IMR-90 (cell line): ENCODE data around the gene MPC1. TPM values are rescaled to one million over a fixed set of nuclear protein-coding genes. Genes with fewer than 3 reads are reported as not detected.
"Not testable (repeated sequence)": the region's sequence is repeated elsewhere in the genome, so short reads cannot be mapped to it uniquely, and the experiment has no call there.

Experiments
- ATAC-seq: fragments of 200-7000 bp; cut with Tn5 transposase; 2 replicates; pipeline ENCODE4 v1.9.1; 2020; ENCODE audit warnings: low read depth, mild to moderate bottlenecking, moderate library complexity
- BruUV-seq: library from RNA; stranded (reverse); fragments of 400-500 nt; replicated peaks from 2 replicates; lab custom pipeline; 2021; lab: Mats Ljungman, UMichigan
- CTCF ChIA-PET: fragments of 300-600 bp; formaldehyde crosslinking; extraction: SDS; loops from one replicate; lab custom pipeline; 2021; ENCODE audit warnings: antibody characterized with exemption; lab: Yijun Ruan, JAX
- POLR2A ChIA-PET: fragments of 300-600 bp; sonication (Branson Sonifier 250); formaldehyde crosslinking; loops from one replicate; lab custom pipeline; 2022; ENCODE audit warnings: antibody characterized with exemption; ENCODE audit not compliant: unreplicated experiment; lab: Charles Lee
- DNase-seq: peaks from one replicate; pipeline ENCODE4 v3.0.0; 2013
- H2AFZ ChIP-seq: replicated peaks from 2 replicates; pipeline ENCODE3; 2013; ENCODE audit warnings: low read length, mild to moderate bottlenecking; ENCODE audit not compliant: poor library complexity
- H2AK5ac ChIP-seq: 2 replicates; pipeline ENCODE4 v1.6.1; 2013; ENCODE audit warnings: low read depth, low read length, inconsistent platforms
- H2AK9ac ChIP-seq: replicated peaks from 2 replicates; pipeline ENCODE3; 2013; ENCODE audit warnings: mild to moderate bottlenecking, low read depth, low read length, moderate library complexity; ENCODE audit not compliant: poor library complexity
- H2BK120ac ChIP-seq: 2 replicates; pipeline ENCODE4 v1.6.1; 2013; ENCODE audit warnings: low read depth, low read length, inconsistent platforms
- H2BK15ac ChIP-seq: 3 replicates; pipeline ENCODE4 v1.6.1; 2013; ENCODE audit warnings: low read depth, low read length, inconsistent platforms
- H2BK20ac ChIP-seq: 2 replicates; pipeline ENCODE4 v1.6.1; 2013; ENCODE audit warnings: low read depth, mild to moderate bottlenecking, inconsistent platforms, low read length, moderate library complexity
- H2BK5ac ChIP-seq: 2 replicates; pipeline ENCODE4 v1.6.1; 2013; ENCODE audit warnings: mild to moderate bottlenecking, low read depth, low read length, inconsistent platforms; ENCODE audit not compliant: poor library complexity, severe bottlenecking
- H3K14ac ChIP-seq: replicated peaks from 2 replicates; pipeline ENCODE4 v1.6.1; 2013; ENCODE audit warnings: low read depth, low read length, inconsistent platforms
- H3K18ac ChIP-seq: 2 replicates; pipeline ENCODE4 v1.6.1; 2013; ENCODE audit warnings: low read depth, low read length, control low read depth
- H3K23ac ChIP-seq: 2 replicates; pipeline ENCODE4 v1.6.1; 2013; ENCODE audit warnings: low read depth, low read length, inconsistent platforms
- H3K27ac ChIP-seq: 2 replicates; pipeline ENCODE4 v1.5.1; 2013; ENCODE audit warnings: mild to moderate bottlenecking, control low read depth, low read length; ENCODE audit not compliant: insufficient read depth
- H3K27me3 ChIP-seq: 2 replicates; pipeline ENCODE4 v1.6.1; 2013; ENCODE audit warnings: low read length; ENCODE audit not compliant: control insufficient read depth, insufficient read depth
- H3K36me3 ChIP-seq: 2 replicates; pipeline ENCODE4 v1.6.1; 2013; ENCODE audit warnings: low read length, mixed read lengths; ENCODE audit not compliant: control insufficient read depth, insufficient read depth
- H3K4ac ChIP-seq: 2 replicates; pipeline ENCODE4 v1.6.1; 2013; ENCODE audit warnings: low read depth, low read length, inconsistent platforms
- H3K4me1 ChIP-seq: 2 replicates; pipeline ENCODE4 v1.6.1; 2013; ENCODE audit warnings: low read length, mixed read lengths; ENCODE audit not compliant: control insufficient read depth, insufficient read depth
- H3K4me2 ChIP-seq: 2 replicates; pipeline ENCODE4 v1.6.1; 2013; ENCODE audit warnings: low read depth, mild to moderate bottlenecking, control low read depth, low read length, moderate library complexity
- H3K4me3 ChIP-seq: 2 replicates; pipeline ENCODE4 v1.5.1; 2013; ENCODE audit warnings: low read depth, mild to moderate bottlenecking, control low read depth, low read length, moderate library complexity; ENCODE audit not compliant: insufficient read depth
- H3K56ac ChIP-seq: 2 replicates; pipeline ENCODE4 v1.6.1; 2013; ENCODE audit warnings: low read length, inconsistent platforms; ENCODE audit not compliant: insufficient read depth; ENCODE audit errors: extremely low read depth
- H3K79me1 ChIP-seq, 2 experiments: 2 replicates each; pipeline ENCODE4 v1.6.1; 2013; ENCODE audit warnings: low read length in 2 of 2, inconsistent platforms in 1 of 2, low read depth in 1 of 2
- H3K9ac ChIP-seq: 2 replicates; pipeline ENCODE4 v1.6.1; 2013; ENCODE audit warnings: low read depth, low read length, control low read depth
- H3K9me1 ChIP-seq: 2 replicates; pipeline ENCODE4 v1.6.1; 2013; ENCODE audit warnings: low read length, inconsistent platforms; ENCODE audit not compliant: insufficient read depth
- H3K9me3 ChIP-seq: 2 replicates; pipeline ENCODE4 v1.6.1; 2013; ENCODE audit warnings: low read length; ENCODE audit not compliant: control insufficient read depth, insufficient read depth
- H4K20me1 ChIP-seq: 2 replicates; pipeline ENCODE4 v1.6.1; 2013; ENCODE audit warnings: low read length, inconsistent platforms; ENCODE audit not compliant: insufficient read depth
- H4K5ac ChIP-seq: 2 replicates; pipeline ENCODE4 v1.6.1; 2013; ENCODE audit warnings: mild to moderate bottlenecking, low read depth, low read length, control low read depth
- H4K8ac ChIP-seq, 2 experiments: 2 replicates each; pipeline ENCODE4 v1.6.1; 2013; ENCODE audit warnings: low read depth in 2 of 2, low read length in 2 of 2, control low read depth in 1 of 2, inconsistent platforms in 1 of 2
- H4K91ac ChIP-seq: 2 replicates; pipeline ENCODE4 v1.6.1; 2013; ENCODE audit warnings: low read depth, low read length, inconsistent platforms; ENCODE audit not compliant: insufficient read depth
- CEBPB ChIP-seq: IDR thresholded peaks from 2 replicates; pipeline ENCODE4 v1.6.1; 2012; ENCODE audit warnings: low read depth, low read length, improper control_type of control experiment
- CHD1 ChIP-seq: IDR thresholded peaks from 2 replicates; pipeline ENCODE4 v1.6.1; 2012; ENCODE audit warnings: low read depth, low read length, improper control_type of control experiment
- FOS ChIP-seq: fragments of 150-350 bp; IDR thresholded peaks from 2 replicates; pipeline ENCODE4 v1.6.1; 2016; ENCODE audit warnings: low read depth, low read length
- NFE2L2 ChIP-seq: fragments of 150-350 bp; IDR thresholded peaks from 2 replicates; pipeline ENCODE4 v1.6.1; 2016; ENCODE audit warnings: low read depth, mild to moderate bottlenecking, low read length
- POLR2A ChIP-seq: IDR thresholded peaks from 2 replicates; pipeline ENCODE4 v1.6.1; 2012; ENCODE audit warnings: mild to moderate bottlenecking, low read depth, low read length
- RAD21 ChIP-seq: IDR thresholded peaks from 2 replicates; pipeline ENCODE4 v1.6.1; 2012; ENCODE audit warnings: low read length, improper control_type of control experiment
- RFX5 ChIP-seq: IDR thresholded peaks from 2 replicates; pipeline ENCODE4 v1.8.0; 2012; ENCODE audit warnings: low read depth, mild to moderate bottlenecking, low read length, moderate library complexity
- WGBS, 2 experiments: methylation state at CpG; one replicate each; pipeline versions ENCODE4 v1.1.5 to v1.1.7; 2013; ENCODE audit warnings: missing lambda C conversion rate in 2 of 2; ENCODE audit not compliant: insufficient read length in 1 of 2; ENCODE audit errors: extremely low coverage in 2 of 2; 5-methylcytosine and 5-hydroxymethylcytosine counted together
- dilution Hi-C: fragments of 300-500 bp; cut with HindIII; formaldehyde crosslinking; loops from one replicate; pipeline ENCODE4 v1.14.3; 2018; ENCODE audit warnings: low sequenced_read_pairs; ENCODE audit not compliant: unreplicated experiment
- in situ Hi-C: fragments of 300-500 bp; cut with MboI; formaldehyde crosslinking; loops from 3 replicates; pipeline ENCODE4 v1.14.3; 2019; ENCODE audit warnings: low sequenced_read_pairs, inconsistent platforms, mixed read lengths
- intact Hi-C: fragments of 100-400 bp; cut with micrococcal nuclease; formaldehyde crosslinking; loops from 2 replicates; pipeline ENCODE4 v1.10.0; 2022
- polyA plus RNA-seq, 3 experiments: library from polyadenylated mRNA; depleted of rRNA; stranded (reverse); fragments of >200 nt; gene quantifications; 2 replicates each; pipeline ENCODE4 v1.2.3, GENCODE V29; 2012; ENCODE audit warnings: low replicate concordance in 1 of 3
- total RNA-seq: library from RNA; depleted of rRNA; stranded (reverse); fragments of >200 nt; gene quantifications from 2 replicates; pipeline ENCODE4 v1.2.3, GENCODE V29; 2012

Gene MPC1
- total and polyA plus RNA-seq, 2 of the 4 experiments (the other 2 are of a cell fraction) = 10.9 to 12.0 TPM

DNA sequence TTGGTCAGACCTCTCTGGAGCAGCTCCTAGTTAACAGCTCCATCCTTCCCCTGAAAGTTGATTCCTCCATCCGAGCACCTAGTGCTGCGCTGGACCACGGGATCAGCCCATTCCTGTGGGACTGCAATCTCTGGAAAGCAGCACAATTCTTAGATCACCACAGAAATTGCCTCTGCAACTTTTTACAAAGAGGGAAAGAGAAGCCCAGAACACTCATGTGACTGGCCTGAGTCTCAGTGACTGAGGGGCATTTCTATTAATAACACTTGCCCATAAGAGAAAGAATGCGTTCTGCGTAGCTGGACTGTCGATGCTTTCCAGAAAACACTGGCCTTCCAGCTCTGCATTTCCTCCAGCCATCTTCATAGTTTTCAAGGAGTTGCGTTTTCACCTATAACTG lies 18.3 kb downstream of the MPC1 start:
- Histone ChIP-seq H3K9me1 (0 out of 2 replicates have a peak, but pooled peaks cover 4% of the 10 kb centered on the region), H3K9me3 (no peaks in the 10 kb centered on the region), H3K79me1 (no peaks in the 10 kb centered on the region), H4K20me1 (no peaks in the 10 kb centered on the region), H2BK20ac (peak overlapping the region; percentile 65; the same call in 1 of the 2 replicates), H2AK5ac (peak overlapping the region; percentile 51; the same call in 1 of the 2 replicates), H2AK9ac (no peak overlapping the region), H3K4me2 (no peak overlapping the region), H2BK120ac (no peak overlapping the region), H2BK5ac (no peak overlapping the region), H2BK15ac (no peak overlapping the region), H3K4me3 (no peak overlapping the region), H4K8ac (no peak overlapping the region), H3K27ac (no peak overlapping the region), H3K9ac (no peak overlapping the region), H3K14ac (peak overlapping the region; percentile 68; the same call in 1 of the 2 replicates), H3K4ac (peak overlapping the region; percentile 47), H2AFZ (peak overlapping the region; percentile 5), H3K27me3 (no peaks in the 10 kb centered on the region), H4K5ac (no peak overlapping the region), H4K91ac (no peak overlapping the region), H3K56ac (no peak overlapping the region), H3K18ac (no peak overlapping the region), H3K36me3 (0 out of 2 replicates have a peak, but pooled peaks cover 1% of the 10 kb centered on the region), H3K23ac (peak overlapping the region; percentile 29; the same call in 1 of the 2 replicates), H3K4me1 (peaks cover 9% of the 10 kb centered on the region)
- POLR2A ChIA-PET = no interaction called here
- TF ChIP-seq RFX5 = no peak
- no peak for TF ChIP-seq POLR2A
- no peak for TF ChIP-seq CEBPB
- no peak for TF ChIP-seq NFE2L2
- no peak for TF ChIP-seq FOS
- TF ChIP-seq CHD1 = no peak
- TF ChIP-seq RAD21 = no peak
- dilution Hi-C loops (no loop called here), intact Hi-C loops (no loop called here), in situ Hi-C loops (no loop called here)
- CTCF ChIA-PET = interaction anchor here (1.9 kb wide), 1 partner anchor 17 kb away, joined by 5 read pairs; no protein-coding TSS in a partner anchor
- DNase-seq (no peak), ATAC-seq (no peak)
- 100% methylated on average over 1 of the region's 7 CpGs; no CpG with 5 or more reads in 1 of the 2 experiments for WGBS, 2 experiments
- BruUV-seq = no TSS peak

DNA sequence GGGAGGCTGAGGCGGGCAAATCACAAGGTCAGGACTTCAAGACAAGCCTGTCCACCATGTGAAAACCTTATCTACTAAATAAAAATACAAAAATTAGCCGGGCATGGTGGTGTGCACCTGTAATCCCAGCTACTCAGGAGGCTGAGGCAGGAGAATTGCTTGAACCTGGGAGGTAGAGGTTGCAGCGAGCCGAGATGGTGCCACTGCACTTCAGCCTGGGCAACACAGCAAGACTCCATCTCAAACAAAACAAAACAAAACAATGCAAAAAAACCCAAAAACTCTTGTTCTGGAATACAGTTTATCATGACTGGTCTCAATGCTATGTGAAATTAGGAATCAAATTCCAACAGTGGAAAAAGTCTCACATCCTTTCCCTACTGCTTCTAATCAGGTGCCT lies 20.3 kb downstream of the MPC1 start:
- in situ Hi-C loops, dilution Hi-C loops, H3K23ac ChIP-seq, H3K4me3 ChIP-seq, CTCF ChIA-PET, H3K18ac ChIP-seq, H4K5ac ChIP-seq, H2AFZ ChIP-seq, H3K4me1 ChIP-seq, H3K9ac ChIP-seq, H3K56ac ChIP-seq, H4K20me1 ChIP-seq, H3K4me2 ChIP-seq, H2BK5ac ChIP-seq, H3K4ac ChIP-seq, H2BK20ac ChIP-seq, H3K14ac ChIP-seq, H3K27ac ChIP-seq, H3K36me3 ChIP-seq, H2AK9ac ChIP-seq, H3K9me1 ChIP-seq, BruUV-seq, ATAC-seq, H2AK5ac ChIP-seq, H4K8ac ChIP-seq, H3K27me3 ChIP-seq, H4K91ac ChIP-seq, intact Hi-C loops, DNase-seq, POLR2A ChIA-PET, H2BK15ac ChIP-seq, H3K79me1 ChIP-seq, H2BK120ac ChIP-seq, H3K9me3 ChIP-seq: not testable (repeated sequence)
- no CpG with 5 or more reads among the region's 4 CpGs for WGBS, 2 experiments
